Stimulated activated memory B cell treated with anti-CD40 and anti-IgM and Interleukin-4, amounts not matched to agents 10 μg/mL and 1 μg/mL and 100 μg/mL, for 72 hours (primary cell): ENCODE data around the gene JAZF1.

ENCODE experiments used
- ATAC-seq: fragments of 150-1000 bp; cut with Tn5 transposase; 2 replicates; pipeline ENCODE4 v1.10.0; 2021
- H3K27ac Mint-ChIP-seq: one replicate; pipeline ENCODE4 v1.8.0; 2022; ENCODE audit warnings: mild to moderate bottlenecking, mixed read lengths
- H3K27me3 Mint-ChIP-seq: one replicate; pipeline ENCODE4 v1.8.0; 2022; ENCODE audit warnings: mixed read lengths
- H3K36me3 Mint-ChIP-seq: one replicate; pipeline ENCODE4 v1.8.0; 2022; ENCODE audit warnings: mixed read lengths
- H3K4me1 Mint-ChIP-seq: one replicate; pipeline ENCODE4 v1.8.0; 2022; ENCODE audit warnings: mixed read lengths
- H3K4me3 Mint-ChIP-seq: one replicate; pipeline ENCODE4 v1.8.0; 2022; ENCODE audit warnings: mild to moderate bottlenecking, moderate library complexity, mixed read lengths
- H3K9me3 Mint-ChIP-seq: one replicate; pipeline ENCODE4 v1.8.0; 2022; ENCODE audit warnings: mixed read lengths

Gene JAZF1

GRCh38 chr7:27839099-27839498, 341.5 kb downstream of the JAZF1 start:
- H3K4me3 Mint-ChIP-seq = no peak overlapping the region
- H3K9me3 Mint-ChIP-seq = no peaks in the 10 kb centered on the region
- H3K27me3 Mint-ChIP-seq = no peaks in the 10 kb centered on the region
- H3K27ac Mint-ChIP-seq = peak overlapping the region; percentile 83
- peaks cover 12% of the 10 kb centered on the region for H3K4me1 Mint-ChIP-seq
- no peak for ATAC-seq
- H3K36me3 Mint-ChIP-seq = peaks cover 53% of the 10 kb centered on the region

- H3K27me3 Mint-ChIP-seq = no peaks in the 10 kb centered on the region
- ATAC-seq = no peak
- peaks cover 60% of the 10 kb centered on the region for H3K36me3 Mint-ChIP-seq
- no peak overlapping the region for H3K4me3 Mint-ChIP-seq
- peaks cover 12% of the 10 kb centered on the region for H3K4me1 Mint-ChIP-seq
- H3K9me3 Mint-ChIP-seq = no peaks in the 10 kb centered on the region
- peak overlapping the region; percentile 2 for H3K27ac Mint-ChIP-seq
Measured at GRCh38 chr7:27836536-27836935, 344.1 kb downstream of the JAZF1 start.

- Mint-ChIP-seq H3K27ac (no peak overlapping the region), H3K4me1 (peaks cover 9% of the 10 kb centered on the region), H3K27me3 (no peaks in the 10 kb centered on the region), H3K9me3 (no peaks in the 10 kb centered on the region), H3K36me3 (peaks cover 53% of the 10 kb centered on the region), H3K4me3 (no peak overlapping the region)
- ATAC-seq = no peak
Measured at GRCh38 chr7:27835376-27835775, 345.2 kb downstream of the JAZF1 start.

DNA sequence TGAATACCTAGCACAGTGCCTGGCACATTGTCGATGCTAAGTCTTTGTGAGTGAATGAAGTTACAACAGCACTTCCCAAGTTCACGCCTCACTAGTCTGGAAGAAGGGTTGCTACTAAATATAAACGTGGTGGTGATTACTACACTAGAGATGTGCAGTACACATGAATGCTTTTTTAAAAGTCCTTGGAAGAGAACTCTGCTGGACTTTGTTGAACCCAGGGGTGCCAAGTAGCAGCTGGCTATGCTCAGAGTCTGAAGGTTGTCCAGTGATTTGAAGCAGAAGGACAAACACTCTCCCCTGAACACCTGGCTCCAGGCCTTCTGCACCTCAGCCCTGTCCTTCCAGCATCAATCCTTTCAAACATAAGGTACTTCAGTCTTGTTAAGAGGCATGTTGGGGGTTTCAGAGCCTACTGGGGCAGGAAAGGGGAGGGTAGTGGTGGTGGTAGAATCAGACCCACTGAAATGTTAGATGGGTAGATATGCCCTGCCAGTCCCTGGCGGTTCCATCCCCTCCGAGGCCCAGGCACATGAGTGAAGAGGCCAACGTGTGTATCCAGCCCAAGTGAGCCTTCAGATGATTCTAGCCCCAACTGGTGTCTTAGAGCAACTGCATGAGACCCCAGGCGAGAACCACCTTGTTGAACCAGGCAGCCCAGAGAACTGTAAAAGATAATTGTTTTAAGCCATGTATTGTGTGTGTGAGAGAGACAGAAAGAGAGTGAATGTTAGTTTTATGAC, 346.2 kb downstream of the JAZF1 start:
- Mint-ChIP-seq H3K27ac (peak overlapping the region; percentile 7), H3K4me1 (peaks cover 5% of the 10 kb centered on the region), H3K36me3 (peaks cover 48% of the 10 kb centered on the region), H3K4me3 (no peak overlapping the region), H3K9me3 (no peaks in the 10 kb centered on the region), H3K27me3 (no peaks in the 10 kb centered on the region)
- peak; percentile 41 for ATAC-seq

- Mint-ChIP-seq H3K9me3 (no peaks in the 10 kb centered on the region), H3K27me3 (no peaks in the 10 kb centered on the region), H3K27ac (no peak overlapping the region), H3K4me1 (no peaks in the 10 kb centered on the region), H3K4me3 (no peak overlapping the region), H3K36me3 (peaks cover 13% of the 10 kb centered on the region)
- ATAC-seq = no peak
Measured at GRCh38 chr7:27826357-27826756, 354.2 kb downstream of the JAZF1 start.

- Mint-ChIP-seq H3K9me3 (no peaks in the 10 kb centered on the region), H3K4me1 (no peaks in the 10 kb centered on the region), H3K27ac (no peak overlapping the region), H3K27me3 (no peaks in the 10 kb centered on the region), H3K36me3 (peaks cover 13% of the 10 kb centered on the region), H3K4me3 (no peak overlapping the region)
- ATAC-seq = no peak
Measured at GRCh38 chr7:27825891-27826290, 354.7 kb downstream of the JAZF1 start.

GRCh38 chr7:27822245-27822644, 358.4 kb downstream of the JAZF1 start:
- Mint-ChIP-seq H3K27me3 (no peaks in the 10 kb centered on the region), H3K4me1 (no peaks in the 10 kb centered on the region), H3K9me3 (no peaks in the 10 kb centered on the region), H3K36me3 (peaks cover 31% of the 10 kb centered on the region), H3K4me3 (no peak overlapping the region), H3K27ac (no peak overlapping the region)
- no peak for ATAC-seq

GRCh38 chr7:27812706-27813105, 367.9 kb downstream of the JAZF1 start:
- H3K36me3 Mint-ChIP-seq = peaks cover 60% of the 10 kb centered on the region
- no peak for ATAC-seq
- no peak overlapping the region for H3K27ac Mint-ChIP-seq
- H3K27me3 Mint-ChIP-seq = no peaks in the 10 kb centered on the region
- H3K9me3 Mint-ChIP-seq = no peaks in the 10 kb centered on the region
- no peak overlapping the region for H3K4me3 Mint-ChIP-seq
- peaks cover 4% of the 10 kb centered on the region for H3K4me1 Mint-ChIP-seq

DNA sequence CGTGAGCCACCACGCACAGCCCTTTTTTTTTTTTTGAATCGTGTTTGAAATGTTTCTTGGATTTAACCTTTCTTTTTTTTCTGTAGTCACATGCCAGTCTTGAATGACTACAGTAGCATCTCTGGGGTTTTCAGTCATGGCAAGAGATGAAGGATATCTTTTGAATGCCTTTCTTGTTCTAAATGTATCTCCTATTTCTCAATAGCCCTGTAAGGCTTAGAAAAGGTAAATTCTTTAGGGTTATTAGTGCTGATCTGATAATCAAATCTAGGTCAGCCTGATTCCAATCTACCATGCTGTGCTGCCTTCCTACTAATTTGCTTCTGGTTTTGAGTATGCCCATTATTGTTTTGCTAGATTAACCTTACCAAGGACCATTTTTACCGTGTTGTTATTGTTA, 370.4 kb downstream of the JAZF1 start:
- Mint-ChIP-seq H3K9me3 (no peaks in the 10 kb centered on the region), H3K27me3 (no peaks in the 10 kb centered on the region), H3K4me3 (no peak overlapping the region), H3K36me3 (peaks cover 59% of the 10 kb centered on the region), H3K27ac (no peak overlapping the region), H3K4me1 (peaks cover 4% of the 10 kb centered on the region)
- ATAC-seq = no peak

- Mint-ChIP-seq H3K36me3 (peaks cover 55% of the 10 kb centered on the region), H3K4me1 (peaks cover 4% of the 10 kb centered on the region), H3K27ac (no peak overlapping the region), H3K4me3 (no peak overlapping the region), H3K27me3 (no peaks in the 10 kb centered on the region), H3K9me3 (no peaks in the 10 kb centered on the region)
- no peak for ATAC-seq
Measured at GRCh38 chr7:27808626-27809025, 372.0 kb downstream of the JAZF1 start.

DNA sequence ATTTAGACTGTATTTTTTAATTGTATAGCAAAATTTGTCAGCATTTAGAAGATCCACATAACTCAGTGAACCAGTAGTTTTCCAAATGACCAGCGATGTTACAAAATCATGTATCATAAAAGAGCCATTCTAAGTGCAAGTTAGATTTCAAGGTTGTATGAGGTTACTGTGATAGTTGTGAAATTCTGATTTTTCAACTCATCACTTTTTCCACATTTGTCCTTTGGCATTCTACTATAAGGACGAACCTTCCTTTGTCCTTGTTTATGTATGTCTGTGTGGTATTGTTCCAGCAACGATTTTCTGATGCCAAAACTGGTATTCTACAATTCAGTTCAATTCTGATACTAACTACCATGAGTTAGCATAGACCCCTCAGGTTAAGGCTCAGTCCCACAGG, 376.5 kb downstream of the JAZF1 start:
- Mint-ChIP-seq H3K27ac (no peak overlapping the region), H3K36me3 (peaks cover 42% of the 10 kb centered on the region), H3K9me3 (no peaks in the 10 kb centered on the region), H3K27me3 (no peaks in the 10 kb centered on the region), H3K4me1 (peaks cover 4% of the 10 kb centered on the region), H3K4me3 (no peak overlapping the region)
- no peak for ATAC-seq

DNA sequence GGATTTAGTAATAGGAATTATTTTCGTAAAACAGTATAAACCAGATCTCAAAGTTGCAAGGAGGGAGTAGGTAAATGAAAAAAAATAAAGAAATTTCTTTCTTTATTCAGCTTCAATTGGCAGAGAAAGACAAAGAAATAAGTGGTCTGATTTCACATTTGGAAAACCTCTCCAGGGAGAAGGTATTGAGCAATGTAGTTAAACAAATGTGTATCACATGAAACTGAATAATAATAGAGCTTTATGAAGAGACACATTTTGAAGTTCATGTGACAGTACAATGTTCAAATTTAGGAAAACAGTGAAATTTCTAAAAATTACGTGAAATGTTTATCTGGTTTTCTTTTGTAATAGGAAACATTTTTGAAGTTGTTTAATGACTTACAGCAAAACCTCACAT, 377.6 kb downstream of the JAZF1 start:
- H3K27ac Mint-ChIP-seq = no peak overlapping the region
- no peaks in the 10 kb centered on the region for H3K9me3 Mint-ChIP-seq
- ATAC-seq = no peak
- H3K4me3 Mint-ChIP-seq = no peak overlapping the region
- no peaks in the 10 kb centered on the region for H3K4me1 Mint-ChIP-seq
- peaks cover 45% of the 10 kb centered on the region for H3K36me3 Mint-ChIP-seq
- H3K27me3 Mint-ChIP-seq = no peaks in the 10 kb centered on the region

DNA sequence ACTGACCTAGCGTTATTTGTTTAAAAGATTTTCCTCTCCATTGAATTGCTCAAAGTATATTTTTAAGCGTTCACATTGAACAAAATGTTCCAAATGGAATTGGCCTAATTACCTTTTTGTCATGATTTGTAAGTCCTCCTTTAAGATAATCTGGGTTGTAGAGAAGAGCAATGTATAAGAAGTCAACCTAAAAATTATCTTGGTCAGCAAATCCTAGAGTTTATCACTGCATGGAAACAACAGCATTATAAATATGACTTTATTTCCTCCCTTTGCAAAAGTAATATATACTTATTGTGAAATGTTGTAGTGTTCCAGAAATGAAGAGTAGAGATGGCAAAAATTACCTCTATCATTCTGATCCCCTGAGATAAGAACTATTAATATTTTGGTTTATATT, 381.4 kb downstream of the JAZF1 start:
- H3K9me3 Mint-ChIP-seq = no peaks in the 10 kb centered on the region

GRCh38 chr7:27795977-27796376, 384.6 kb downstream of the JAZF1 start:
- Mint-ChIP-seq H3K27me3 (no peaks in the 10 kb centered on the region), H3K27ac (no peak overlapping the region)

More for the DNA sequence above, 381.4 kb downstream of the JAZF1 start:
- no peak for ATAC-seq
- Mint-ChIP-seq H3K27me3 (no peaks in the 10 kb centered on the region), H3K4me1 (no peaks in the 10 kb centered on the region), H3K36me3 (peaks cover 43% of the 10 kb centered on the region), H3K4me3 (no peak overlapping the region), H3K27ac (no peak overlapping the region)

GRCh38 chr7:27793780-27794179, 386.8 kb downstream of the JAZF1 start:
- Mint-ChIP-seq H3K27ac (no peak overlapping the region), H3K36me3 (peaks cover 52% of the 10 kb centered on the region), H3K27me3 (no peaks in the 10 kb centered on the region), H3K4me3 (no peak overlapping the region), H3K4me1 (no peaks in the 10 kb centered on the region), H3K9me3 (no peaks in the 10 kb centered on the region)
- ATAC-seq = no peak

More at GRCh38 chr7:27795977-27796376, 384.6 kb downstream of the JAZF1 start:
- no peak overlapping the region for H3K4me3 Mint-ChIP-seq
- ATAC-seq = no peak
- no peaks in the 10 kb centered on the region for H3K9me3 Mint-ChIP-seq
- peaks cover 51% of the 10 kb centered on the region for H3K36me3 Mint-ChIP-seq
- H3K4me1 Mint-ChIP-seq = no peaks in the 10 kb centered on the region

DNA sequence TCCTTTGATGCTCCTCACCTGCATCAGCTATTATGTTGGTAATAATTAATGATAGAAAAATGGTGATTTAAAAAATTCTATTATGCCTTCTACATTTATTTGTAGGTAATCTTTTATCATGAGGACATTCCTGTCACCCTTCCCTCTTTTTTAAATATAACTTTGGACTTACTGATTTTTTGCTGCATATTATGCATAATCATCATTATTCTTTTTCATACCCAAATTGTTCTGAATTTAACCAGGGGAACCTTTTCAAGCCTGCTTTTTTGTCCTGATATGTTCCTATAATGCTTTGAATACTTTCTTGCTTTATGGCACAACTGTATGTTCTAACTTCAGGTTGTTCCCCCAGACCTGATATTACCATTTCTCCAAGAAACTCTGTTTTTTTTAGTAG, 392.2 kb downstream of the JAZF1 start:
- H3K4me3 Mint-ChIP-seq = no peak overlapping the region
- no peak for ATAC-seq
- no peaks in the 10 kb centered on the region for H3K27me3 Mint-ChIP-seq
- H3K36me3 Mint-ChIP-seq = peaks cover 52% of the 10 kb centered on the region
- H3K9me3 Mint-ChIP-seq = no peaks in the 10 kb centered on the region
- H3K4me1 Mint-ChIP-seq = peaks cover 6% of the 10 kb centered on the region
- H3K27ac Mint-ChIP-seq = no peak overlapping the region
